COLO829 (cell line): ENCODE results near the gene CLEC18C.
"Not testable (repeated sequence)": the region's sequence is repeated elsewhere in the genome, so short reads cannot be mapped to it uniquely, and the experiment has no call there.

Experiments used
- DNase-seq: peaks from one replicate; pipeline ENCODE4 v3.0.0; 2012; ENCODE audit warnings: low spot score

The CLEC18C gene

GRCh38 chr16:70159355-70160348 is 13.9 kb upstream of the CLEC18C start:
- DNase-seq, result no peak

- DNase-seq, result no peak
Observed at GRCh38 chr16:70160388-70160787, 13.2 kb upstream of the CLEC18C start.

GRCh38 chr16:70160821-70161220 is 12.8 kb upstream of the CLEC18C start:
- no peak for DNase-seq

- no peak for DNase-seq
Observed at GRCh38 chr16:70161350-70161749, 12.2 kb upstream of the CLEC18C start.

- DNase-seq, result peak; percentile 70
Observed at GRCh38 chr16:70162041-70162451, 11.5 kb upstream of the CLEC18C start.

- no peak for DNase-seq
Observed at GRCh38 chr16:70163596-70163995, 10.0 kb upstream of the CLEC18C start.

GRCh38 chr16:70166688-70167087 is 6.9 kb upstream of the CLEC18C start:
- not testable (repeated sequence) for DNase-seq

- DNase-seq, result not testable (repeated sequence)
Observed at GRCh38 chr16:70173916-70174315, 329 bp downstream of the CLEC18C start.

GRCh38 chr16:70174387-70174932 is 873 bp downstream of the CLEC18C start:
- DNase-seq, result not testable (repeated sequence)

- not testable (repeated sequence) for DNase-seq
Observed at GRCh38 chr16:70187858-70188607, 14.4 kb downstream of the CLEC18C start.

GRCh38 chr16:70188608-70188915 is 15.0 kb downstream of the CLEC18C start:
- not testable (repeated sequence) for DNase-seq

GRCh38 chr16:70190574-70190973 is 17.0 kb downstream of the CLEC18C start:
- not testable (repeated sequence) for DNase-seq

GRCh38 chr16:70196683-70197300 is 23.2 kb downstream of the CLEC18C start:
- DNase-seq, result not testable (repeated sequence)

GRCh38 chr16:70197611-70198010 is 24.0 kb downstream of the CLEC18C start:
- not testable (repeated sequence) for DNase-seq

- not testable (repeated sequence) for DNase-seq
Observed at GRCh38 chr16:70198230-70198629, 24.6 kb downstream of the CLEC18C start.

- not testable (repeated sequence) for DNase-seq
Observed at GRCh38 chr16:70198666-70199065, 25.1 kb downstream of the CLEC18C start.

- not testable (repeated sequence) for DNase-seq
Observed at GRCh38 chr16:70199170-70199569, 25.6 kb downstream of the CLEC18C start.

- not testable (repeated sequence) for DNase-seq
Observed at GRCh38 chr16:70200063-70200462, 26.5 kb downstream of the CLEC18C start.

- DNase-seq, result not testable (repeated sequence)
Observed at GRCh38 chr16:70203508-70203907, 29.9 kb downstream of the CLEC18C start.

GRCh38 chr16:70204010-70204409 is 30.4 kb downstream of the CLEC18C start:
- DNase-seq, result not testable (repeated sequence)

GRCh38 chr16:70204668-70205405 is 31.2 kb downstream of the CLEC18C start:
- not testable (repeated sequence) for DNase-seq
